Measurements from ENCODE around the gene SPINT1.

Gene SPINT1

DNA sequence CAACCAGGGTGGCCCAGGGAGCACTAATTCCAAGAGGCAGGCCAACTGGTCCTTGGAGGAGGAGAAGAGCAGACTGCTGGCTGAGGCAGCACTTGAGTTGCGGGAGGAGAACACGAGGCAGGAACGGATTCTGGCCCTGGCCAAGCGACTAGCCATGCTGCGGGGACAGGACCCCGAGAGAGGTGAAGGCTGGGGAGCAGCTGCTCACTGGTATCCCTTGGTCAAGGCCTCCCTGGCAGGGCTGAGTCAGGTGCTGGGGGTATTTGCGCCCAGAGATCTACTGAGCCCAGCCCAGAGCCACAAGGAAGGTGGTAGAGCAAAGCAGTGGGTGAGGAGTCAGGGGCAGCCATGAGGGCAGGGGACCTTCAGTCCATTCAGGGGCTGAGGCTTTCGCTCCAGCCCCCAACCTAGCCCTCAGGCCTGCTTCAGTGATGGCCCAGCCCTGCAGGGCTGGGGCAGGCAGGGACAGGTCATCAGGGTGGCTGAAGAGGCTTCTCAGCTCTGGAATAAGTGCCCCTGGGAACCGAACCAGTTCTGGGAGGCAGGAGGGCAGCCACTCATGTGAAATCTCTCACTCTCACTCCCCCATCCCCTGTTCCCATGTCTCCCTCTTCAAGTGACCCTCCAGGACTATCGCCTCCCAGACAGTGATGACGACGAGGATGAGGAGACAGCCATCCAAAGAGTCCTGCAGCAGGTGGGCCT lies 31.0 kb upstream of the SPINT1 start:
- H3K9ac ChIP-seq (ENCODE audit: low read length), result no peak overlapping the region
- H3K27ac ChIP-seq (ENCODE audit: low read length), result no peak overlapping the region
- H3K4me1 ChIP-seq (ENCODE audit: control insufficient read depth, low read depth, low read length), result no peaks in the 10 kb centered on the region
- H3K27me3 ChIP-seq (ENCODE audit: control insufficient read depth, insufficient read depth, low read length), result no peaks in the 10 kb centered on the region
- H3K36me3 ChIP-seq (ENCODE audit: control insufficient read depth, low read depth, low read length), result peaks cover 5% of the 10 kb centered on the region
- no peak overlapping the region for H3K4me3 ChIP-seq (ENCODE audit: low read length)
- H3K9me3 ChIP-seq (ENCODE audit: control insufficient read depth, low read depth, low read length), result no peaks in the 10 kb centered on the region

DNA sequence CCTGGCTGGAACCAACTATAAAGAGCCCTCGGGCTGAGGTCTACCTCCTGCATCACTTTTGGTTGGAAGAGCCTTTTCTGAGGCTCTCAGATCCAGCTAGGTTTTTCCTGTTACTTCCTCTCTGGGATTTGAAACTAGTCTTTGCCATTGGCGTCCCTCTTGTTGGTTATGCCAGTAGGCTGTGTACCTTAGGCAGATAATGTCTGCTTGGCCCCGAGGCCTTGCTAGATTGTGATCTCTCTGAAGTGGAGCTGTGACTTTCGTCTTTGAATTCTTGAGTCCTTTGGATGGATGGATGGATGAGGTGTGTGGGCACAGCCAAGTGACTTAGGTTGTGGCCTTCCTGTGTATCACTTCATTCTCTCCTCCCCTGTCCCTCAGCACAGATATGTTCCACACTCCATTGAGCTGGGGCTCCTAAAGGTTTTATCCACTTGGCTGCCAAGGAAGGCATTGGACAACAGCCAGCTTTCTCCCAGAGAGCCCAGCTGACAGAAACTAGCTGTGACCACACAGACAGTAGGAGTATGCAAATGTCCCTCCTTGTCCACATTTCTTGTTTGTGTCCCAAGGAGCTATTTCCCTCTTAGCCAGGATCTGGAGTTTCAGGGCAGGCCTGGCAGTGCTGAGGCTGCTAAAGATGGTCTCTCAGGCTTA lies 28.7 kb upstream of the SPINT1 start:
- Histone ChIP-seq H3K27ac (ENCODE audit: low read length) (no peak overlapping the region), H3K36me3 (ENCODE audit: control insufficient read depth, low read depth, low read length) (peaks cover 5% of the 10 kb centered on the region), H3K9ac (ENCODE audit: low read length) (no peak overlapping the region), H3K4me3 (ENCODE audit: low read length) (no peak overlapping the region), H3K27me3 (ENCODE audit: control insufficient read depth, insufficient read depth, low read length) (no peaks in the 10 kb centered on the region), H3K4me1 (ENCODE audit: control insufficient read depth, low read depth, low read length) (no peaks in the 10 kb centered on the region), H3K9me3 (ENCODE audit: control insufficient read depth, low read depth, low read length) (no peaks in the 10 kb centered on the region)

- peaks cover 1% of the 10 kb centered on the region for H3K36me3 ChIP-seq (ENCODE audit: control insufficient read depth, low read depth, low read length)
- H3K27me3 ChIP-seq (ENCODE audit: control insufficient read depth, insufficient read depth, low read length), result no peaks in the 10 kb centered on the region
- no peaks in the 10 kb centered on the region for H3K4me1 ChIP-seq (ENCODE audit: control insufficient read depth, low read depth, low read length)
- no peak overlapping the region for H3K4me3 ChIP-seq (ENCODE audit: low read length)
- no peaks in the 10 kb centered on the region for H3K9me3 ChIP-seq (ENCODE audit: control insufficient read depth, low read depth, low read length)
- no peak overlapping the region for H3K9ac ChIP-seq (ENCODE audit: low read length)
- no peak overlapping the region for H3K27ac ChIP-seq (ENCODE audit: low read length)
Measured at GRCh38 chr15:40819048-40819447, 24.8 kb upstream of the SPINT1 start.

DNA sequence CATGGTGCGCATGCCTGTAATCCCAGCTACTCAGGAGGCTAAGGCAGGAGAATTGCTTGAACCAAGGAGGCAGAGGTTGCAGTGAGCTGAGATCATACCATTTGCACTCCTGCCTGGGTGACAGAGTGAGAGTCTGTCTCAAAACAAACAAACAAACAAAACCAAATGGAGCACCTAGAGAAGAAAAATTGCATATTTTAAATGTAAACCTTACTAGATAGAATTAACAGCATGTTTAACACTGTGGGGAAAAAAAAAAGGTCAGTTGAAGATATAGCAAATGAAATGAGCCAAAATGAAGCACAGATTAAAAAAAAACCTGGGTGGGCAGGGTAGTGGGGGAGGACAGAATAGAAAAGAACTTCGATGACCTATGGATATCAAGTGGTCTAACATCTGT lies 22.7 kb upstream of the SPINT1 start:
- Histone ChIP-seq H3K27me3 (ENCODE audit: control insufficient read depth, insufficient read depth, low read length) (no peaks in the 10 kb centered on the region), H3K4me1 (ENCODE audit: control insufficient read depth, low read depth, low read length) (no peaks in the 10 kb centered on the region), H3K27ac (ENCODE audit: low read length) (no peak overlapping the region), H3K9me3 (ENCODE audit: control insufficient read depth, low read depth, low read length) (no peaks in the 10 kb centered on the region), H3K4me3 (ENCODE audit: low read length) (no peak overlapping the region), H3K9ac (ENCODE audit: low read length) (no peak overlapping the region), H3K36me3 (ENCODE audit: control insufficient read depth, low read depth, low read length) (no peaks in the 10 kb centered on the region)

DNA sequence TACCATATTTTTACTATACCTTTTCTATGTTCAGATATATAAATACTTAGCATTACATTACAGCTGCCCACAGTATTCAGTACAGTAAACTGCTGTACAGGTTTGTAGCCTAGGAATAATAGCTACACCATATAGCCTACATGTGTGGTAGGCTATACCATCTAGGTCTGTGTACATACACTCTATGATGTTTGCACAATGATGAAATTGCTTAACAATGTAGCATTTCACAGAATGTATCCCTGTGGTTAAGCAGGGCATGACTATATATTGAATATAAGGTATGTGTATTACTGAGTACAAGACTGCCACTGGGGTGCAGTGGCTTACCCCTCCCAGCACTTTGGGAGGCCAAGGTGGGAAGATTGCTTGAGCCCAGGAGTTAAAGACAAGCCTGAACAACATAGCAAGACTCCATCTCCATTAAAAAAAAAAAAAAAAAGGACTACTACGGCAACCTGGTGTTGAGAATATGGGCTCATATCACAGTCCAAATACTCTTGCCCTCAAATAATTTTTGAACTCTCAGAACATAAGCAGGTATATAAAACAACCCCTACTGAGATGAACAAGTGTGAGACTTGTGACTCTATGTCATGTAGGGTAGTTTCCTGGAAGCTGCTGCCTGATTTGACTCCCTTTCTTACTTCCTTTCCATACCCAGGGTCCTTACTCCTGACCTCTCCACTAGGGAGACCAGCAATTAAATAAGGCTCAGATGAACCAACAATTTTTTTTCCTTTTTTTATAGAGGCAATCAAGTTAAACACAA lies 20.1 kb upstream of the SPINT1 start:
- no peaks in the 10 kb centered on the region for H3K9me3 ChIP-seq (ENCODE audit: control insufficient read depth, low read depth, low read length)
- no peaks in the 10 kb centered on the region for H3K27me3 ChIP-seq (ENCODE audit: control insufficient read depth, insufficient read depth, low read length)
- no peak overlapping the region for H3K27ac ChIP-seq (ENCODE audit: low read length)
- H3K9ac ChIP-seq (ENCODE audit: low read length), result no peak overlapping the region
- H3K4me3 ChIP-seq (ENCODE audit: low read length), result no peak overlapping the region
- no peaks in the 10 kb centered on the region for H3K36me3 ChIP-seq (ENCODE audit: control insufficient read depth, low read depth, low read length)
- no peaks in the 10 kb centered on the region for H3K4me1 ChIP-seq (ENCODE audit: control insufficient read depth, low read depth, low read length)

DNA sequence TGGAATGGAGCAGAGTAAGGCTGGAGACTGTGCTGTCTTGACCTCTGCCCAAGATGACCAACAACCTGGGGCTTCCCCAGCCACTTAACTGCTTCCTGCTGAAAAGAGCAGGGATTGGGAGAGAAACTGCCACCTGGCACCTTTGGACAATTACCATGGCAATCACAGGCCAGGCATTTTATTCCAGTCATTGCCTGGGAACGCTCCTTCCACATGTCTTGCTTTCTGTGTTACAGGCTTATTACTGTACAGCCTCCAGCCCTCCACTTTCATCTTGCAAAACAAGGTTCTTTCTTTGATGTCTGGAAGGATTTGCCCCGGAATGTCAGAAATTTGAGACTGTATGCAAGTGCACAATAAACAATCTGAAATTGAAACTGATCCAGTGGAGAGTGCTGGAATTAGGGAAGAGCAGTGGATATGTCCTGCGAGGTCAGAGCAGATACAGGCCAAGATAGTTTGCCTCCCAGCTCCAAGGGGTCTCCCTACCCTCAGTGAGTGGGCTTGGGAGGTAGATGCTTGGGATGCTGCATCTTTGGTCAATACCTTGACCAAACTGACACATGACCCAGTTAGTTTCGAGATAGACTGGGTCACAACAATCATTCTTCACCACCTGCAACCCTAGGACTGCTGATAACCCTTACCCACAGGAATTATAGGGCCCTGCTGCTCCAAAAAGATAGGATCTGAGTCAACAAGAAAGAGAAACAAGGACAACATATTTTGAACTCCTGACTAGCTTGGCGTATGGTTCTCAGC lies 18.0 kb upstream of the SPINT1 start:
- no peak overlapping the region for H3K4me3 ChIP-seq (ENCODE audit: low read length)
- no peaks in the 10 kb centered on the region for H3K36me3 ChIP-seq (ENCODE audit: control insufficient read depth, low read depth, low read length)
- H3K4me1 ChIP-seq (ENCODE audit: control insufficient read depth, low read depth, low read length), result no peaks in the 10 kb centered on the region
- no peak overlapping the region for H3K9ac ChIP-seq (ENCODE audit: low read length)
- H3K27me3 ChIP-seq (ENCODE audit: control insufficient read depth, insufficient read depth, low read length), result no peaks in the 10 kb centered on the region
- no peaks in the 10 kb centered on the region for H3K9me3 ChIP-seq (ENCODE audit: control insufficient read depth, low read depth, low read length)
- no peak overlapping the region for H3K27ac ChIP-seq (ENCODE audit: low read length)

DNA sequence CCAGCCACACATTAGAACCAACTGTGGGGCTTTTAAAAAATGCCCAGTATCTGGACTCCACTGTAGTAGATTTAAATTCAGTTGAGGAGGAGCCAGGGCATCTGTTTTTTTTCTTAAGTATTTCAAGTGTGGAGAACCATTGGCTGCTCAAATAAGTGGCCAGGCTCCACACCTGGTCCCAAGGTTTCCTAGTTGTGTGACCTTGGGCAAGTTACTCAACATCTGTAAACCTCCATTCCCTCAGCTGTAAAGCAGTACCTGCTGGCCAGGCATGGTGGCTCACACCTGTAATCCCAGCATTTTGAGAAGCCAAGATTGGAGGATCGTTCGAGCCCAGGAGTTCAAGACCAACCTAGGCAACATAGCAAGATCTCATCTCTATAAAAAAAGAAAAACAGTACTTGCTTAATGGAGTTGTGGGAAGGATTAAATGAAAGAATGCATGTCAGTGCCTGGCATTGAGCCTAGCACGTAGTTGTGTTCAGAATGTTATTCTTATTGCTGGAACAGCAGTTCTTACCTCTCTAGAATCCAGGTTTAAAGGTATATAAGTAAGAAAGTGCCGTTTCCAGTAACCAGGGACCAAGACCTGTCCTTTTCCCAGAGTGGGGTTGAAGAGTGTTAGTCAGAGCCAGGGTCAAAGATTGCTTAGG lies 17.3 kb upstream of the SPINT1 start:
- Histone ChIP-seq H3K9me3 (ENCODE audit: control insufficient read depth, low read depth, low read length) (no peaks in the 10 kb centered on the region), H3K4me1 (ENCODE audit: control insufficient read depth, low read depth, low read length) (no peaks in the 10 kb centered on the region), H3K4me3 (ENCODE audit: low read length) (no peak overlapping the region), H3K27me3 (ENCODE audit: control insufficient read depth, insufficient read depth, low read length) (no peaks in the 10 kb centered on the region), H3K36me3 (ENCODE audit: control insufficient read depth, low read depth, low read length) (no peaks in the 10 kb centered on the region), H3K9ac (ENCODE audit: low read length) (no peak overlapping the region), H3K27ac (ENCODE audit: low read length) (no peak overlapping the region)

DNA sequence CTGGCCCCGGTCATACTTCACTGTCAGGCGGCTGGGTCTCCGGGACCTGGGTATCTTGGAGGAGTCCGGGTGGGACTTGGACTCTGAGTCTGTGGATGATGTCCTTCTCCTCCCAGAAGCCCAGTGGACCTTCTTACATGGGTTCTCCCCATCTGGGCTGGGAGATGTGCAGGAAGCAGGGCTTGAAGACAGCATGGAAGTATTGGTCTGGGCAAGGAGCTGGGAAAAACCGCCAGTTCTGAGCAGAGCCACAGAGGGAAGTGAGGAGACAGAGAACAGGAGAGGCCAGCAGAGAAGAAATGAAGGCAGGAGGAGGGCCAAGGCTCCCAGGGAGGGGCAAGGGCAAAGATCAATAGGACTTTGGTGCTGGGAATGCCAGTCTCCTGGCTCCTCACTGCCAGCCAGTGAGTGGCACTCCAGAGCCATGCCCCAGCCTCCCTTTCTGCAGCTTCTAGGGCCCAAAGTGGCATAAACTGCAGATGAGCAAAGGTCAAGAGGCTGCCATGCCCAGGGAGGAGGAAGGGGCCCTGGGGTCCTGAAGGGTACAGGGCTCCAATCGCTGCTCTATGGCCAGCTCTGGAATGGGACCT lies 15.3 kb upstream of the SPINT1 start, which contains the start of gene PPP1R14D:
TSS of gene PPP1R14D (minus strand) at position 262 of the 590 bp plus-strand sequence. CDS start at position 195, 67 bp downstream.
- Histone ChIP-seq H3K27ac (ENCODE audit: low read length) (no peak within 1 kb of the TSS), H3K9ac (ENCODE audit: low read length) (no peak within 1 kb of the TSS), H3K4me1 (ENCODE audit: control insufficient read depth, low read depth, low read length) (no peaks in the 10 kb centered on the region), H3K4me3 (ENCODE audit: low read length) (no peak within 1 kb of the TSS), H3K36me3 (ENCODE audit: control insufficient read depth, low read depth, low read length) (no peaks in the 10 kb centered on the region), H3K27me3 (ENCODE audit: control insufficient read depth, insufficient read depth, low read length) (no peaks in the 10 kb centered on the region), H3K9me3 (ENCODE audit: control insufficient read depth, low read depth, low read length) (no peaks in the 10 kb centered on the region)

- Histone ChIP-seq H3K27ac (ENCODE audit: low read length) (no peak overlapping the region), H3K27me3 (ENCODE audit: control insufficient read depth, insufficient read depth, low read length) (no peaks in the 10 kb centered on the region), H3K36me3 (ENCODE audit: control insufficient read depth, low read depth, low read length) (no peaks in the 10 kb centered on the region), H3K9me3 (ENCODE audit: control insufficient read depth, low read depth, low read length) (no peaks in the 10 kb centered on the region), H3K4me1 (ENCODE audit: control insufficient read depth, low read depth, low read length) (no peaks in the 10 kb centered on the region), H3K4me3 (ENCODE audit: low read length) (no peak overlapping the region), H3K9ac (ENCODE audit: low read length) (no peak overlapping the region)
Measured at GRCh38 chr15:40829115-40829514, 14.7 kb upstream of the SPINT1 start.

GRCh38 chr15:40830884-40831283 lies 13.0 kb upstream of the SPINT1 start:
- H3K9me3 ChIP-seq (ENCODE audit: control insufficient read depth, low read depth, low read length), result no peaks in the 10 kb centered on the region
- no peaks in the 10 kb centered on the region for H3K27me3 ChIP-seq (ENCODE audit: control insufficient read depth, insufficient read depth, low read length)
- no peak overlapping the region for H3K27ac ChIP-seq (ENCODE audit: low read length)
- H3K4me1 ChIP-seq (ENCODE audit: control insufficient read depth, low read depth, low read length), result no peaks in the 10 kb centered on the region
- H3K36me3 ChIP-seq (ENCODE audit: control insufficient read depth, low read depth, low read length), result no peaks in the 10 kb centered on the region
- H3K9ac ChIP-seq (ENCODE audit: low read length), result no peak overlapping the region
- no peak overlapping the region for H3K4me3 ChIP-seq (ENCODE audit: low read length)
